K562 (cell line): Measurements from ENCODE around the gene FGF1. TPM values are rescaled to one million over a fixed set of nuclear protein-coding genes. Genes with fewer than 3 reads are reported as not detected.
A peak's percentile ranks its signal among the peaks of the same experiment; 100 is the strongest.

ENCODE experiments used
- ATAC-seq: fragments of 200-7000 bp; cut with Tn5 transposase; 3 replicates; pipeline ENCODE4 v1.9.1; 2020; ENCODE audit warnings: moderate library complexity
- BruUV-seq: library from RNA; stranded (reverse); fragments of 400-500 nt; replicated peaks from 2 replicates; lab custom pipeline; 2021; lab: Mats Ljungman, UMichigan
- CTCF ChIA-PET: fragments of 300-600 bp; formaldehyde crosslinking; extraction: SDS; loops from one replicate; lab custom pipeline; 2021; ENCODE audit warnings: low intra/inter-chr PET ratio; lab: Yijun Ruan, JAX
- POLR2A ChIA-PET: fragments of 300-600, 350-650 bp; sonication (Branson Sonifier 250); formaldehyde crosslinking; extraction: SDS; loops from one replicate; lab custom pipeline; 2021; ENCODE audit warnings: antibody characterized with exemption, inconsistent platforms; lab: Yijun Ruan, JAX
- DNase-seq, 4 experiments: peaks; one replicate each; pipeline versions ENCODE4 v3.0.0 to v3.0.0-alpha.2; 2011 to 2018; ENCODE audit warnings: low spot score in 3 of 4, mixed read lengths in 3 of 4; ENCODE audit errors: extremely low read depth in 1 of 4
- FAIRE-seq: peaks from 2 replicates; lab custom pipeline; 2011; peaks lifted over from hg19 to GRCh38; lab: Jason Lieb, UNC
- H2AFZ ChIP-seq: 2 replicates; pipeline ENCODE4 v1.6.0; 2011; ENCODE audit warnings: low read depth, low read length, control low read depth, inconsistent platforms
- H3K27ac ChIP-seq: fragments of 200-600 bp; 3 replicates; pipeline ENCODE4 v1.8.0; 2011; ENCODE audit warnings: low read depth, mild to moderate bottlenecking, control low read depth, inconsistent platforms, low read length, moderate library complexity, mixed read lengths; ENCODE audit errors: extremely low read depth
- H3K27me3 ChIP-seq, 2 experiments: fragments of 300-600 bp in 1 of 2; 2 replicates in 1 of 2; 3 replicates in 1 of 2; pipeline versions ENCODE4 v1.6.0 to v1.8.0; 2011; ENCODE audit warnings: inconsistent platforms in 2 of 2, low read length in 2 of 2, mild to moderate bottlenecking in 1 of 2, mixed read lengths in 1 of 2, moderate library complexity in 1 of 2; ENCODE audit not compliant: control insufficient read depth in 2 of 2, insufficient read depth in 2 of 2
- H3K36me3 ChIP-seq: fragments of 300-600 bp; 3 replicates; pipeline ENCODE4 v1.8.0; 2011; ENCODE audit warnings: mild to moderate bottlenecking, low read length, inconsistent platforms; ENCODE audit not compliant: control insufficient read depth, insufficient read depth
- H3K4me1 ChIP-seq, 2 experiments: fragments of 200-600 bp in 1 of 2; replicated peaks in 1 of 2; 2 replicates in 1 of 2; 3 replicates in 1 of 2; pipeline versions ENCODE4 v1.5.1 to v1.8.0; 2011; ENCODE audit warnings: inconsistent platforms in 2 of 2, low read length in 2 of 2, mild to moderate bottlenecking in 1 of 2, mixed read lengths in 1 of 2, moderate library complexity in 1 of 2; ENCODE audit not compliant: control insufficient read depth in 2 of 2, insufficient read depth in 2 of 2
- H3K4me2 ChIP-seq: 2 replicates; pipeline ENCODE4 v1.6.1; 2011; ENCODE audit warnings: low read length, control low read depth, inconsistent platforms, mixed read lengths; ENCODE audit not compliant: insufficient read depth
- H3K4me3 ChIP-seq: fragments of 200-600 bp; sonication (generic), shearing (Covaris generic); 2 replicates; pipeline ENCODE4 v1.5.1; 2016; ENCODE audit warnings: control low read depth, inconsistent platforms
- H3K79me2 ChIP-seq: fragments of 200-600 bp; 3 replicates; pipeline ENCODE4 v1.8.0; 2011; ENCODE audit warnings: low read length, inconsistent platforms; ENCODE audit not compliant: control insufficient read depth, insufficient read depth
- H3K9ac ChIP-seq, 2 experiments: 2 replicates each; pipeline versions ENCODE4 v1.6.0 to v1.6.1; 2011; ENCODE audit warnings: low read depth in 2 of 2, low read length in 2 of 2, control low read depth in 1 of 2, inconsistent platforms in 1 of 2, mild to moderate bottlenecking in 1 of 2, mixed read lengths in 1 of 2; ENCODE audit not compliant: insufficient read depth in 1 of 2
- H3K9me1 ChIP-seq: one replicate; pipeline ENCODE4 v1.6.0; 2011; ENCODE audit warnings: inconsistent platforms, mild to moderate bottlenecking, low read length, moderate library complexity; ENCODE audit not compliant: control insufficient read depth, insufficient read depth
- H3K9me3 ChIP-seq: replicated peaks from 2 replicates; pipeline ENCODE4 v1.5.1; 2011; ENCODE audit warnings: low read depth, low read length, inconsistent platforms; ENCODE audit not compliant: control insufficient read depth, insufficient read depth
- H4K20me1 ChIP-seq: replicated peaks from 2 replicates; pipeline ENCODE4 v1.6.1; 2011; ENCODE audit warnings: low read length, inconsistent platforms, mixed read lengths; ENCODE audit not compliant: control insufficient read depth, insufficient read depth
- BACH1 ChIP-seq: fragments of 200-800 bp; sonication (Bioruptor generic); IDR thresholded peaks from 2 replicates; pipeline ENCODE4 v1.6.1; 2016; ENCODE audit warnings: missing genetic modification characterization, missing compliant biosample characterization
- CBFA2T2 ChIP-seq: fragments of 450-650 bp; conservative IDR thresholded peaks from 2 replicates; pipeline ENCODE4 v1.6.1; 2017; ENCODE audit warnings: mild to moderate bottlenecking
- CEBPG ChIP-seq, 3 experiments: fragments of 200-800 bp in 1 of 3; sonication (Bioruptor generic) in 1 of 3; sonication (generic) in 1 of 3; formaldehyde crosslinking in 1 of 3; IDR thresholded peaks in 2 of 3; conservative IDR thresholded peaks in 1 of 3; 2 replicates each; pipeline versions ENCODE4 v1.6.1 to v1.8.0; 2016 to 2022; ENCODE audit warnings: missing compliant biosample characterization in 2 of 3, missing genetic modification characterization in 2 of 3, mild to moderate bottlenecking in 1 of 3, missing genetic modification reagents in 1 of 3
- E2F5 ChIP-seq: sonication (generic); formaldehyde crosslinking; IDR thresholded peaks from 2 replicates; pipeline ENCODE4 v1.8.0; 2022; ENCODE audit warnings: mild to moderate bottlenecking, missing genetic modification reagents
- FOXJ3 ChIP-seq: sonication (generic); formaldehyde crosslinking; IDR thresholded peaks from 2 replicates; pipeline ENCODE4 v1.4.0; 2020; ENCODE audit warnings: mild to moderate bottlenecking, missing genetic modification reagents
- HBP1 ChIP-seq: fragments of 450-650 bp; formaldehyde crosslinking; IDR thresholded peaks from 2 replicates; pipeline ENCODE4 v1.4.0; 2022; ENCODE audit warnings: missing genetic modification characterization
- NFRKB ChIP-seq: fragments of 450-650 bp; IDR thresholded peaks from 2 replicates; pipeline ENCODE4 v1.6.1; 2016; ENCODE audit warnings: low read depth
- PML ChIP-seq: IDR thresholded peaks from 2 replicates; pipeline ENCODE4 v1.6.1; 2012; ENCODE audit warnings: low read length, inconsistent platforms
- YY1 ChIP-seq, 3 experiments: IDR thresholded peaks; 2 replicates each; pipeline ENCODE4 v1.6.1; 2011; ENCODE audit warnings: low read length in 2 of 3, mild to moderate bottlenecking in 2 of 3, moderate library complexity in 2 of 3, borderline replicate concordance in 1 of 3, control low read depth in 1 of 3, low read depth in 1 of 3; ENCODE audit not compliant: insufficient read depth in 3 of 3, insufficient replicate concordance in 2 of 3, control insufficient read depth in 1 of 3, insufficient read length in 1 of 3; ENCODE audit errors: extremely low read depth in 1 of 3
- WGBS: fragments of 100-300 bp; shearing (Covaris generic); methylation state at CpG from one replicate; pipeline ENCODE4 v1.1.6; 2016; ENCODE audit warnings: low coverage, mixed read lengths; ENCODE audit not compliant: insufficient coverage; ENCODE audit errors: missing lambda C conversion rate; 5-methylcytosine and 5-hydroxymethylcytosine counted together
- in situ Hi-C: fragments of 300-500 bp; cut with MboI; formaldehyde crosslinking; loops from 4 replicates; pipeline ENCODE4 v1.15.0; 2018; ENCODE audit warnings: inconsistent platforms, mixed read lengths
- intact Hi-C: fragments of 100-400 bp; cut with micrococcal nuclease; formaldehyde crosslinking; loops from 2 replicates; pipeline ENCODE4 v1.14.2; 2022
- polyA plus RNA-seq, 8 experiments: library from polyadenylated mRNA; depleted of rRNA in 4 of 8; stranded (reverse) in 5 of 8; unstranded in 3 of 8; fragments of >200 nt; fragmentation: Nextera tagmentation in 2 of 8; fragmentation: Illumina TruSeq in 1 of 8; extraction: Ambion mirVana in 2 of 8; extraction: Trizol in 1 of 8; gene quantifications; 2 replicates each; pipeline versions ENCODE4 v1.2.1 to v1.2.3, GENCODE V29; 2011 to 2014; ENCODE audit warnings: inconsistent platforms in 1 of 8, missing spikeins in 1 of 8
- total RNA-seq, 7 experiments: library from RNA; depleted of rRNA in 6 of 7; stranded (reverse); fragments of >200 nt in 6 of 7; fragmentation: Illumina TruSeq in 2 of 7; extraction: Trizol in 2 of 7; gene quantifications; 2 replicates each; pipeline versions ENCODE4 v1.2.1 to v1.2.3, GENCODE V29; 2011 to 2021; ENCODE audit warnings: low replicate concordance in 1 of 7

FGF1 gene
- total and polyA plus RNA-seq, 9 of the 15 experiments (the other 6 are each of a cell fraction or from before 2014, with no cell fraction given): not detected

- Histone ChIP-seq H3K9me3 (no peaks in the 10 kb centered on the region), H3K9ac (no peak overlapping the region), H3K36me3 (no peaks in the 10 kb centered on the region), H3K27me3 (peaks cover 15 to 53% of the 10 kb centered on the region in 2 experiments), H3K4me3 (no peak overlapping the region), H3K27ac (no peak overlapping the region), H3K9me1 (no peaks in the 10 kb centered on the region), H3K4me2 (no peak overlapping the region), H3K4me1 (no peaks in the 10 kb centered on the region; a peak in 1 of 5 replicates), H4K20me1 (no peaks in the 10 kb centered on the region), H2AFZ (no peak overlapping the region), H3K79me2 (no peaks in the 10 kb centered on the region)
- TF ChIP-seq CBFA2T2: 0 out of 2 replicates have a peak, but pooled peaks have one; percentile 6
- TF ChIP-seq BACH1 (tag): peak; percentile 34; the same call in 1 of the 2 replicates
- no peak for TF ChIP-seq E2F5 (CRISPR knock-in tag)
- no peak for TF ChIP-seq PML
- no peak for TF ChIP-seq HBP1 (CRISPR knock-in tag)
- TF ChIP-seq CEBPG (CRISPR knock-in tag; IDR thresholded peaks at IDR 0.05): no peak
- peak; percentile 9 to 52; a peak in 1 of 4 replicates for TF ChIP-seq CEBPG (tag; conservative IDR thresholded peaks at IDR 0.05 in 1 of 2, IDR thresholded peaks at IDR 0.05 in 1 of 2)
- TF ChIP-seq FOXJ3 (CRISPR knock-in tag): no peak
- TF ChIP-seq NFRKB: no peak
- TF ChIP-seq YY1 (IDR thresholded peaks at IDR 0.05; ENCODE audit: borderline replicate concordance in 1 of 3, control insufficient read depth in 1 of 3, extremely low read depth in 1 of 3, insufficient read depth in 3 of 3, insufficient read length in 1 of 3, insufficient replicate concordance in 2 of 3, low read depth in 1 of 3, low read length in 2 of 3): no peak
- no peak for DNase-seq
- FAIRE-seq: no peak
- WGBS: 4% methylated on average over 13 of the region's 13 CpGs
- BruUV-seq: no TSS peak
- POLR2A ChIA-PET: interaction anchor here (1.4 kb wide), 1 partner anchor 12 kb away, joined by 4 read pairs; no protein-coding TSS in a partner anchor
- CTCF ChIA-PET: interaction anchor here (1.2 kb wide), 1 partner anchor 8 kb away, joined by 3 read pairs; no protein-coding TSS in a partner anchor
- intact Hi-C loops (no loop called here), in situ Hi-C loops (loop anchor here (5.0 kb wide), 1 partner anchor 152 kb away; no protein-coding TSS in a partner anchor)
- no peak for ATAC-seq
Observed at GRCh38 chr5:142720641-142721271, 34.9 kb upstream of the FGF1 start.
